Colon (tissue), 2 donors: ENCODE results near the gene ZNF333.
"Not testable (repeated sequence)": the region's sequence is repeated elsewhere in the genome, so short reads cannot be mapped to it uniquely, and the experiment has no call there.

Source experiments
- FAIRE-seq: peaks from 2 replicates; lab custom pipeline; 2012; peaks lifted over from hg19 to GRCh38; lab: Jason Lieb, UNC
- donor health status: control.
- donor health status: control.

ZNF333 gene

DNA sequence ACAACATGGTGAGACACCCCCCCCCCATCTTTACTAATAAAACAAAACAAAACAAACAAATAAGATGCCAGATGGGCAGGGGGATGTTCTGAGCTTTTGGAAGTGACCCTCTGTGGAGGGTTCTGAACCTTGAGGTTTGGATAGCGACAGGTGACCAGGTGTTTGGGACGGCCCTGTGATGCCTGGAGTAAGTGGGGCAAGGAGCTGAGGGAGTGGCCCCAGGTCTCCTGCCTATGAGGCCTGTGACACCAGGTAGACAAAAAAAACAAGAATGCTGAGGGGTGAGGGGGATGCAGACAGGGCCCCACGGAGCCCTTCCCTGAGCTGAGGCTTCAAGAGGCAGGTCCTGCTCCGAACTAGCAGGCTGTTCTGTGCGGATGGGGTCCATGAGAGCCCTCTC is 79.4 kb downstream of the ZNF333 start:
- FAIRE-seq = no peak

DNA sequence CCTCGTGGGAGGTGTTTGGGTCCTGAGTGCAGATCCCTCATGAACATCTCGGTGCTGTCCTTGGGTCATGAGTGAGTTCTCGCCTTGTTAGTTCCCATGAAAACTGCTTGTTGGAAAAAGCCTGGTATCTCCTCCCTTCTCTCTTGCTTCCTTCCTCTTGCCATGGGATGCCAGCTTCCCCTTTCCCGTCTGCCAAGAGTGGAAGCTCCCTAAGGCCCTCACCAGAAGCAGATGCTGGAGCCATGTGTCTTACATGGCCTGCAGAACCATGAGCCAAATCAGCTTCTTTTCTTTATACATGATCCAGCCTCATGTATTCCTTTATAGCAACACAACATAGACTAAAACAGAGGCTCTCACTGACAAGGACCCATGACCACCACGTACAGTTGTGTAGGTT is 80.3 kb downstream of the ZNF333 start:
- FAIRE-seq = no peak

GRCh38 chr19:14770944-14771839 is 81.3 kb downstream of the ZNF333 start:
- no peak for FAIRE-seq

DNA sequence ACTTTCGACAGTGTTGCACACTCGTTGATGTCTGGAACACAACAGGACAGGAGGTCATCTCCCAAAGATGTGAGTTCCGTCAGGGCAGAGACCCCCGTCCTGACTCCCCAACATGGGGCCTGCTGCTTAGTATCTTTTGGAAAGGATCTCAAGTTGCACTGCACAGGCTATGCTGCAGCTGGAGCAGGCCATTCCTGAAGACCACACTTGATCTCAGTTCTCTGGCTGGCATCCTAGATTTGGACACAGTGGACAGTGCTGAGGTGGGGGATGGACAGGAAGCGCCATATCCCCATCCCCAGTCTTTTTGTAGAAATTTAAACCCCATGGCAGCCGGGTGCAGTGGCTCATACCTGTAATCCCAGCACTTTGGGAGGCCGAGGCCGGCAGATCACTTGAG is 82.6 kb downstream of the ZNF333 start:
- FAIRE-seq = no peak

- no peak for FAIRE-seq
These were observed 83.1 kb downstream of the ZNF333 start for GRCh38 chr19:14772995-14773394.

DNA sequence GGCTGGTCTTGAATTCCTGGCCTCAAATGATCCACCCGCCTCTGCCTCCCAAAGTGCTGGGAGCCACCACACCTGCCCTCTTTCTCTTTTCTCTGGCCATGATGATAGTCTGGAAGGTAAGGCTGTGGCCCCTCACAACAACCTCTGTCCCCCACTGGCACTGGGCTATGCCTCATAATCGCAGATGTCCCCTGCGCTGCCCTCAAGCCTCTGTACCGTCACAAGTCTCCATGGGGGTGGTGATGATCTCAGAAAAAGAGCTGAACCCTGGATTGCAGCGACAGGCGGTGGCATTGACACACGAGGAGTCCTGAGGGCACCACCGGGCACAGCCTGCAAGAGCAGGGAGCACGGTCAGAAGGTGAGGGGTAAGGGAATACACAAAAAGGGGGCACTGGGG is 83.9 kb downstream of the ZNF333 start:
- FAIRE-seq = not testable (repeated sequence)

GRCh38 chr19:14774373-14774772 is 84.5 kb downstream of the ZNF333 start:
- no peak for FAIRE-seq

GRCh38 chr19:14775326-14775725 is 85.5 kb downstream of the ZNF333 start:
- not testable (repeated sequence) for FAIRE-seq

DNA sequence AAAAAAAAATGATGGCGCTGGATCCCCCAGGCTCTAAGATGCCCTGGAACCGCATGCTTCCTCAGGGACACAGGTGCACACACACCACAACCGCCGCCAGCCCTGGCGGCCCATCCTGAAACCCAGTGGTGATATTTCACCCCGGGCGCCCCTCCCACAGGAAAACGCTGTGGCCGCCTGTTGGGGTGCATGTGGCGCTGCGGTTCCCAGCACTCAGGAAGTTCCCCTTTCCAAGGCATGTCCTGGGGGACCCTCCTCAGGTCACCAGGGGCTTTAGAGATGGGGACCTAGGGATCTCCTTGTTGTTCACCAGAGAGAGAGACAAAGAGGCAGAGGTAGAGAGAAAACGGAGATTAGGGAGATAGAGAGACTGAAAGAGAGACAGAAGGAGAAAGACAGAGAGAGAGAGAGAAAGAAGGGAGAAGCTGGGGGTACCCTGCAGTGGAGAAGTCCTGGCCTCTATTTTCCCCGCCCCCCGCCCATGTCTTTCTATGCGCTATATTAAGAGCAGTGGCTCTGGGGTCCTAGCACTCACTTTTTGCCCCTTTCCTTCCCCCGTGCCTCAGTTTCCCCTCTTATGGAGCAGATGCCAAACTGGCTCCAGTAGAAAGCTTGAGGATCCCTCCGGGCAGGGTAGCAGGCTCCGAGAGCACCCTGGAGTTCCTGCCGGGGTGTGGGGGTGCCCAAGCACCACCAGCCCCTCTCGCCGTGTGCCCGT is 86.2 kb downstream of the ZNF333 start:
- no peak for FAIRE-seq

GRCh38 chr19:14777645-14778044 is 87.8 kb downstream of the ZNF333 start:
- FAIRE-seq = not testable (repeated sequence)

- not testable (repeated sequence) for FAIRE-seq
These were observed 88.4 kb downstream of the ZNF333 start, which contains the start of gene ADGRE2 for GRCh38 chr19:14778110-14778845. ADGRE2 (minus strand) TSS chr19:14778560; CDS start chr19:14776756, 1,804 bp downstream.

- FAIRE-seq = no peak
These were observed 89.3 kb downstream of the ZNF333 start for GRCh38 chr19:14779151-14779550.

- not testable (repeated sequence) for FAIRE-seq
These were observed 90.9 kb downstream of the ZNF333 start for GRCh38 chr19:14780622-14781225.

DNA sequence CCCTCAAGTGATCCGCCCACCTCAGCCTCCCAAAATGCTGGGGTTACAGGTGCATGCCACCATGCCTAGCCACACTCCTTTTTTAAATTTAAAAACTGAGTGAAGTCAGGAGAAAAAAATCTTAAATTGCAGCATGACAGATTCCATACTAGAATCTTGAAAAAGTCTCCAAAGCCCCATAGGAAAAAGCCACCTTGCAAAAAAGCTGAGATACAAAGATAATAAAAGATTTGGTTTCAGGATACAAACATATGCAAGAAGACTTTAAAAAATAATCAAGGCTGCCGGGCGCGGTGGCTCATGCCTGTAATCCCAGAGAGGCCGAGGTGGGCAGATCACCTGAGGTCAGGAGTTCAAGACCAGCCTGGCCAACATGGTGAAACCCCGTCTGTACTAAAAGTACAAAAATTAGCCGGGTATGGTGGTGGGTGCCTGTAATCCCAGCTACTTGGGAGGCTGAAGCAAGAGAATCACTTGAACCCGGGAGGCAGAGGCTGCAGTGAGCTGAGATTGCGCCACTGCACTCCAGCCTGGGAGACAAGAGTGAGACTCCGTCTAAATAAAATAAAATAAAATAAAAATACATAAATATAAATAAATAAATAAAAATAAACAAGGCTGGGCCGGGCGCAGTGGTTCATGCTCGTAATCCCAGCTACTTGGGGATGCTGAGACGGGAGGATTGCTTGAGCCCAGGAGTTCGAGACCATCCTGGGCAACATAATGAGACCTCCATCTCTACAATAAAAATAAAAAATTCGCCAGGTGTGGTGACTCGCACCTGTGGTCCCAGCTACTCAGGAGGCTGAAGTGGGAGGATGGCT is 92.1 kb downstream of the ZNF333 start:
- not testable (repeated sequence) for FAIRE-seq

GRCh38 chr19:14782626-14783409 is 93.0 kb downstream of the ZNF333 start:
- no peak for FAIRE-seq
